H9 (cell line): ENCODE measurements around the gene PRKAR2B. TPM values are rescaled to one million over a fixed set of nuclear protein-coding genes. Genes with fewer than 3 reads are reported as not detected.

ENCODE experiments used
- DNase-seq: peaks from one replicate; pipeline ENCODE4 v3.0.0-alpha.2; 2017
- H2AFZ ChIP-seq: one replicate; pipeline ENCODE4 v1.6.1; 2013; ENCODE audit warnings: mild to moderate bottlenecking, low read length, control low read depth, moderate library complexity
- H2AK5ac ChIP-seq: 2 replicates; pipeline ENCODE4 v1.6.1; 2013; ENCODE audit warnings: low read length, control low read depth, mixed read lengths; ENCODE audit not compliant: insufficient read length
- H2BK120ac ChIP-seq: one replicate; pipeline ENCODE4 v1.6.1; 2013; ENCODE audit warnings: low read depth, mild to moderate bottlenecking, low read length, control low read depth, inconsistent platforms; ENCODE audit not compliant: poor library complexity, severe bottlenecking
- H2BK12ac ChIP-seq: 2 replicates; pipeline ENCODE4 v1.6.1; 2013; ENCODE audit warnings: low read length, control low read depth, mixed read lengths, low read depth; ENCODE audit not compliant: insufficient read length
- H2BK15ac ChIP-seq: 2 replicates; pipeline ENCODE4 v1.6.1; 2013; ENCODE audit warnings: low read depth, low read length, control low read depth
- H2BK20ac ChIP-seq: one replicate; pipeline ENCODE4 v1.6.1; 2013; ENCODE audit warnings: low read depth, mild to moderate bottlenecking, low read length, control low read depth, inconsistent platforms; ENCODE audit not compliant: poor library complexity, severe bottlenecking
- H2BK5ac ChIP-seq: 2 replicates; pipeline ENCODE4 v1.6.1; 2013; ENCODE audit warnings: low read length, control low read depth, mixed read lengths; ENCODE audit not compliant: insufficient read length
- H3K14ac ChIP-seq: 2 replicates; pipeline ENCODE4 v1.6.1; 2013; ENCODE audit warnings: low read length, control low read depth; ENCODE audit not compliant: insufficient read depth
- H3K18ac ChIP-seq: 2 replicates; pipeline ENCODE4 v1.6.1; 2013; ENCODE audit warnings: low read depth, mild to moderate bottlenecking, mixed read lengths, low read length, control low read depth; ENCODE audit not compliant: insufficient read length
- H3K23ac ChIP-seq: 2 replicates; pipeline ENCODE4 v1.6.1; 2013; ENCODE audit warnings: low read length, control low read depth, mixed read lengths, low read depth; ENCODE audit not compliant: insufficient read length
- H3K23me2 ChIP-seq: 2 replicates; pipeline ENCODE4 v1.6.1; 2013; ENCODE audit warnings: low read depth, mild to moderate bottlenecking, mixed read lengths, low read length, control low read depth; ENCODE audit not compliant: insufficient read length, poor library complexity, severe bottlenecking
- H3K27ac ChIP-seq: 2 replicates; pipeline ENCODE4 v1.5.1; 2013; ENCODE audit warnings: low read length, control low read depth, mixed read lengths, low read depth; ENCODE audit not compliant: insufficient read length
- H3K27me3 ChIP-seq: 2 replicates; pipeline ENCODE4 v1.6.1; 2013; ENCODE audit warnings: low read length, control low read depth, inconsistent platforms; ENCODE audit not compliant: insufficient read depth
- H3K4ac ChIP-seq: 2 replicates; pipeline ENCODE4 v1.6.1; 2013; ENCODE audit warnings: low read depth, mild to moderate bottlenecking, control low read depth, inconsistent platforms, low read length, moderate library complexity
- H3K4me1 ChIP-seq: 2 replicates; pipeline ENCODE4 v1.6.1; 2013; ENCODE audit warnings: low read length, control low read depth, inconsistent platforms; ENCODE audit not compliant: insufficient read depth
- H3K4me2 ChIP-seq: 2 replicates; pipeline ENCODE4 v1.6.1; 2013; ENCODE audit warnings: low read length, control low read depth, mixed read lengths; ENCODE audit not compliant: insufficient read length, insufficient read depth
- H3K56ac ChIP-seq: 2 replicates; pipeline ENCODE4 v1.6.1; 2013; ENCODE audit warnings: low read depth, mild to moderate bottlenecking, mixed read lengths, low read length, control low read depth; ENCODE audit not compliant: insufficient read length
- H3K79me1 ChIP-seq: 2 replicates; pipeline ENCODE4 v1.6.1; 2013; ENCODE audit warnings: low read depth, mild to moderate bottlenecking, moderate library complexity, low read length, control low read depth, inconsistent platforms; ENCODE audit not compliant: insufficient read depth, poor library complexity, severe bottlenecking
- H3K79me2 ChIP-seq: 2 replicates; pipeline ENCODE4 v1.6.1; 2013; ENCODE audit warnings: low read length, control low read depth, inconsistent platforms; ENCODE audit not compliant: insufficient read depth
- H3K9ac ChIP-seq: 2 replicates; pipeline ENCODE4 v1.6.1; 2013; ENCODE audit warnings: low read length, control low read depth, mixed read lengths; ENCODE audit not compliant: insufficient read length; ENCODE audit errors: extremely low read depth
- H3K9me3 ChIP-seq: one replicate; pipeline ENCODE4 v1.6.1; 2013; ENCODE audit warnings: low read depth, low read length, inconsistent platforms; ENCODE audit not compliant: control insufficient read depth
- H3T11ph ChIP-seq: one replicate; pipeline ENCODE4 v1.6.1; 2013; ENCODE audit warnings: mild to moderate bottlenecking, low read length, control low read depth, inconsistent platforms
- H4K20me1 ChIP-seq: one replicate; pipeline ENCODE4 v1.6.1; 2013; ENCODE audit not compliant: control insufficient read depth, insufficient read length, insufficient read depth
- H4K5ac ChIP-seq: 2 replicates; pipeline ENCODE4 v1.6.1; 2013; ENCODE audit warnings: low read depth, mild to moderate bottlenecking, mixed read lengths, low read length, control low read depth; ENCODE audit not compliant: insufficient read length
- H4K8ac ChIP-seq: replicated peaks from 2 replicates; pipeline ENCODE4 v1.6.1; 2013; ENCODE audit warnings: low read length, control low read depth, mixed read lengths, low read depth; ENCODE audit not compliant: insufficient read length
- H4K91ac ChIP-seq: 2 replicates; pipeline ENCODE4 v1.6.1; 2013; ENCODE audit warnings: low read depth, mild to moderate bottlenecking, moderate library complexity, mixed read lengths, low read length, control low read depth; ENCODE audit not compliant: insufficient read length
- H3K27ac Mint-ChIP-seq, 3 experiments: 2 replicates in 2 of 3; 3 replicates in 1 of 3; pipeline ENCODE4 v1.8.0; 2020 to 2021; ENCODE audit warnings: mixed read lengths in 3 of 3, mild to moderate bottlenecking in 1 of 3, moderate library complexity in 1 of 3
- H3K27me3 Mint-ChIP-seq: 2 replicates; pipeline ENCODE4 v1.8.0; 2021; ENCODE audit warnings: low read depth, mild to moderate bottlenecking, moderate library complexity, mixed read lengths
- H3K36me3 Mint-ChIP-seq, 3 experiments: 2 replicates in 2 of 3; 3 replicates in 1 of 3; pipeline ENCODE4 v1.8.0; 2020 to 2021; ENCODE audit warnings: low read depth in 3 of 3, mixed read lengths in 3 of 3; ENCODE audit not compliant: insufficient read depth in 1 of 3
- H3K4me1 Mint-ChIP-seq, 2 experiments: 2 replicates each; pipeline ENCODE4 v1.8.0; 2020; ENCODE audit warnings: mixed read lengths in 2 of 2
- H3K4me3 Mint-ChIP-seq, 2 experiments: 2 replicates in 1 of 2; 3 replicates in 1 of 2; pipeline ENCODE4 v1.8.0; 2020 to 2021; ENCODE audit warnings: mild to moderate bottlenecking in 2 of 2, mixed read lengths in 2 of 2, moderate library complexity in 1 of 2
- H3K9me3 Mint-ChIP-seq, 2 experiments: 2 replicates in 1 of 2; 3 replicates in 1 of 2; pipeline ENCODE4 v1.8.0; 2020; ENCODE audit warnings: mild to moderate bottlenecking in 2 of 2, mixed read lengths in 2 of 2, moderate library complexity in 1 of 2
- CTCF ChIP-seq: fragments of 200-600 bp; sonication (generic); conservative IDR thresholded peaks from 3 replicates; pipeline ENCODE4 v1.8.0; 2021; ENCODE audit warnings: antibody characterized with exemption, mild to moderate bottlenecking
- WGBS: extraction: QIAGEN DNeasy Blood & Tissue Kit; methylation state at CpG from one replicate; pipeline ENCODE4 v1.1.7; 2013; ENCODE audit warnings: missing lambda C conversion rate, low lambda C conversion rate, mixed read lengths; ENCODE audit not compliant: insufficient read length; ENCODE audit errors: extremely low coverage; 5-methylcytosine and 5-hydroxymethylcytosine counted together
- total RNA-seq: library from RNA; stranded (reverse); gene quantifications from 2 replicates; pipeline ENCODE4 v1.2.1, GENCODE V29; 2021

Gene PRKAR2B
- total RNA-seq, 1 experiment from 2014 or later, result 16.6 TPM

- H2BK15ac ChIP-seq, result no peak overlapping the region
- Mint-ChIP-seq H3K4me3 (no peak overlapping the region), H3K36me3 (peaks cover 0 to 8% (median 0%) of the 10 kb centered on the region in 3 experiments; a peak in 1 of 7 replicates), H3K27me3 (no peaks in the 10 kb centered on the region), H3K27ac (no peak overlapping the region), H3K9me3 (no peaks in the 10 kb centered on the region), H3K4me1 (peaks cover 20 to 26% of the 10 kb centered on the region in 2 experiments)
- H3K4me1 ChIP-seq, result peaks cover 2% of the 10 kb centered on the region; the same call in 1 of the 2 replicates
- H4K8ac ChIP-seq, result no peak overlapping the region
- H3K27ac ChIP-seq, result no peak overlapping the region
- H3K27me3 ChIP-seq, result no peaks in the 10 kb centered on the region
- no peak overlapping the region for H3K23ac ChIP-seq
- no peaks in the 10 kb centered on the region for H3K79me1 ChIP-seq
- H3K9ac ChIP-seq, result no peak overlapping the region
- no peak for DNase-seq
- H3T11ph ChIP-seq, result no peak overlapping the region
- H3K18ac ChIP-seq, result no peak overlapping the region
- H2AFZ ChIP-seq, result no peak overlapping the region
- no peaks in the 10 kb centered on the region for H3K79me2 ChIP-seq
- H2BK20ac ChIP-seq, result no peak overlapping the region
- no peak for TF ChIP-seq CTCF
- H3K56ac ChIP-seq, result no peak overlapping the region
- no CpG with 5 or more reads among the region's 2 CpGs for WGBS
- no peak overlapping the region for H4K5ac ChIP-seq
- no peak overlapping the region for H3K4me2 ChIP-seq
- H2BK5ac ChIP-seq, result no peak overlapping the region
- H2AK5ac ChIP-seq, result no peak overlapping the region
- H4K20me1 ChIP-seq, result no peaks in the 10 kb centered on the region
- no peak overlapping the region for H3K4ac ChIP-seq
- no peaks in the 10 kb centered on the region for H3K9me3 ChIP-seq
- H2BK120ac ChIP-seq, result no peak overlapping the region
- H3K14ac ChIP-seq, result no peak overlapping the region
- H2BK12ac ChIP-seq, result no peak overlapping the region
- H3K23me2 ChIP-seq, result no peaks in the 10 kb centered on the region
- no peak overlapping the region for H4K91ac ChIP-seq
Observed at GRCh38 chr7:107148721-107149120, 104.2 kb downstream of the PRKAR2B start.
